KMS-11 (cell line): Measurements from ENCODE around the gene FRMD8.
A peak's percentile ranks its signal among the peaks of the same experiment; 100 is the strongest.

Experiments
- H2AFZ ChIP-seq: fragments of 200-600 bp; sonication (generic); 2 replicates; pipeline ENCODE4 v1.6.1; 2016; ENCODE audit warnings: antibody characterized with exemption, mixed run types, low read depth
- H3K27ac ChIP-seq: fragments of 200-600 bp; sonication (generic); 2 replicates; pipeline ENCODE4 v1.6.1; 2016; ENCODE audit warnings: mild to moderate bottlenecking, mixed run types
- H3K27me3 ChIP-seq: fragments of 200-600 bp; sonication (generic); 2 replicates; pipeline ENCODE4 v1.6.1; 2017; ENCODE audit warnings: mild to moderate bottlenecking, low read depth, mixed run types, moderate library complexity; ENCODE audit not compliant: insufficient read depth
- H3K36me3 ChIP-seq: fragments of 200-600 bp; sonication (generic); 2 replicates; pipeline ENCODE4 v1.6.1; 2017; ENCODE audit warnings: mild to moderate bottlenecking, mixed run types; ENCODE audit not compliant: insufficient read depth
- H3K4me1 ChIP-seq: fragments of 200-600 bp; sonication (generic); 2 replicates; pipeline ENCODE4 v1.6.1; 2016; ENCODE audit warnings: mild to moderate bottlenecking, low read depth, mixed run types; ENCODE audit not compliant: poor library complexity, severe bottlenecking
- H3K4me2 ChIP-seq: fragments of 200-600 bp; sonication (generic); 2 replicates; pipeline ENCODE4 v1.7.0; 2016; ENCODE audit warnings: mild to moderate bottlenecking, mixed run types
- H3K4me3 ChIP-seq: fragments of 200-600 bp; sonication (generic); IDR thresholded peaks from 2 replicates; pipeline ENCODE4 v1.6.1; 2017; ENCODE audit warnings: low read depth, low read length, mixed read lengths; ENCODE audit not compliant: insufficient read depth
- H3K79me2 ChIP-seq: fragments of 200-600 bp; sonication (generic); 2 replicates; pipeline ENCODE4 v1.6.1; 2016; ENCODE audit warnings: low read depth, mixed run types; ENCODE audit not compliant: insufficient read depth
- H3K9ac ChIP-seq: fragments of 200-600 bp; sonication (generic); 2 replicates; pipeline ENCODE4 v1.6.1; 2016; ENCODE audit warnings: mild to moderate bottlenecking, mixed run types
- H4K20me1 ChIP-seq: fragments of 200-600 bp; sonication (generic); 2 replicates; pipeline ENCODE4 v1.6.1; 2016; ENCODE audit warnings: mild to moderate bottlenecking, mixed run types; ENCODE audit not compliant: insufficient read depth
- CTCF ChIP-seq: fragments of 200-600 bp; sonication (generic); conservative IDR thresholded peaks from 2 replicates; pipeline ENCODE4 v1.6.1; 2017; ENCODE audit warnings: low read depth, mild to moderate bottlenecking, antibody characterized with exemption, low read length, moderate library complexity, mixed read lengths

The FRMD8 gene

GRCh38 chr11:65425105-65425970, 38.9 kb downstream of the FRMD8 start:
- Histone ChIP-seq H3K4me2 (peak overlapping the region; percentile 96), H4K20me1 (peaks cover 33% of the 10 kb centered on the region), H3K79me2 (peaks cover 89% of the 10 kb centered on the region), H3K36me3 (no peaks in the 10 kb centered on the region), H3K4me1 (peaks cover 68% of the 10 kb centered on the region), H3K27ac (peak overlapping the region; percentile 100), H3K27me3 (no peaks in the 10 kb centered on the region), H3K4me3 (no peak overlapping the region), H3K9ac (peak overlapping the region; percentile 99), H2AFZ (no peak overlapping the region)
- no peak for TF ChIP-seq CTCF

- peak overlapping the region; percentile 96 for H3K4me2 ChIP-seq
- peak overlapping the region; percentile 100 for H3K27ac ChIP-seq
- H3K4me1 ChIP-seq: peaks cover 69% of the 10 kb centered on the region
- TF ChIP-seq CTCF: no peak
- H3K36me3 ChIP-seq: no peaks in the 10 kb centered on the region
- no peaks in the 10 kb centered on the region for H3K27me3 ChIP-seq
- peak overlapping the region; percentile 99 for H3K9ac ChIP-seq
- H3K4me3 ChIP-seq: no peak overlapping the region
- H2AFZ ChIP-seq: no peak overlapping the region
- peaks cover 33% of the 10 kb centered on the region for H4K20me1 ChIP-seq
- peaks cover 92% of the 10 kb centered on the region for H3K79me2 ChIP-seq
Observed at GRCh38 chr11:65425971-65426838, 39.8 kb downstream of the FRMD8 start.

- H3K4me1 ChIP-seq: peaks cover 74% of the 10 kb centered on the region
- H3K4me3 ChIP-seq: no peak overlapping the region
- peaks cover 33% of the 10 kb centered on the region for H4K20me1 ChIP-seq
- H3K27ac ChIP-seq: peak overlapping the region; percentile 100
- H3K79me2 ChIP-seq: peaks cover 96% of the 10 kb centered on the region
- TF ChIP-seq CTCF: no peak
- H3K9ac ChIP-seq: peak overlapping the region; percentile 99
- no peaks in the 10 kb centered on the region for H3K27me3 ChIP-seq
- H2AFZ ChIP-seq: no peak overlapping the region
- H3K4me2 ChIP-seq: peak overlapping the region; percentile 96
- no peaks in the 10 kb centered on the region for H3K36me3 ChIP-seq
Observed at GRCh38 chr11:65426839-65427690, 40.6 kb downstream of the FRMD8 start.
